Gastroesophageal sphincter (tissue), 4 donors: ENCODE data around the gene ADAM10. TPM values are rescaled to one million over a fixed set of nuclear protein-coding genes. Genes with fewer than 3 reads are reported as not detected.

Experiments used
- ATAC-seq: fragments of 150-250 bp; one replicate; pipeline ENCODE4 v1.9.1; 2016; ENCODE audit warnings: mild to moderate bottlenecking, moderate library complexity
- H3K27ac ChIP-seq, 4 donors: fragments of 200-600 bp; sonication (generic) in 3 of 4; 1 replicate in 3 of 4; 2 replicates in 1 of 4; pipeline ENCODE4 v1.5.1; 2016 to 2019
- H3K27me3 ChIP-seq: fragments of 200-600 bp; sonication (generic); one replicate; pipeline ENCODE4 v1.5.1; 2019
- H3K36me3 ChIP-seq, 2 donors: fragments of 200-600 bp; sonication (generic); one replicate each; pipeline ENCODE4 v1.5.1; 2019; ENCODE audit warnings: control low read depth in 1 of 2
- H3K4me1 ChIP-seq, 3 donors: fragments of 200-600 bp; sonication (generic); 1 replicate in 2 of 3; 2 replicates in 1 of 3; pipeline ENCODE4 v1.5.1; 2016 to 2019; ENCODE audit warnings: control low read depth in 2 of 3
- H3K4me3 ChIP-seq, 2 donors: fragments of 200-600 bp; sonication (generic); one replicate each; pipeline ENCODE4 v1.5.1; 2019; ENCODE audit warnings: mild to moderate bottlenecking in 1 of 2, moderate library complexity in 1 of 2
- H3K9me3 ChIP-seq, 3 donors: fragments of 200-600 bp; sonication (generic); one replicate each; pipeline ENCODE4 v1.5.1; 2017 to 2019; ENCODE audit warnings: control low read depth in 2 of 3
- CTCF ChIP-seq, 4 experiments: fragments of 200-600 bp in 2 of 4; fragments of 450-650 bp in 2 of 4; sonication (generic) in 1 of 4; IDR thresholded peaks; one replicate each; pipeline ENCODE4 v1.5.1; 2017 to 2019; ENCODE audit warnings: antibody characterized with exemption in 4 of 4, mild to moderate bottlenecking in 2 of 4, moderate library complexity in 2 of 4
- EP300 ChIP-seq: sonication (generic); formaldehyde crosslinking; IDR thresholded peaks from one replicate; pipeline ENCODE4 v1.6.1; 2017; ENCODE audit warnings: antibody characterized with exemption, mild to moderate bottlenecking
- POLR2A ChIP-seq, 2 donors: fragments of 450-650 bp; IDR thresholded peaks; one replicate each; pipeline ENCODE4 v1.6.1; 2017; ENCODE audit warnings: antibody characterized with exemption in 2 of 2, mild to moderate bottlenecking in 2 of 2, moderate library complexity in 1 of 2
- POLR2AphosphoS5 ChIP-seq: sonication (generic); formaldehyde crosslinking; IDR thresholded peaks from one replicate; pipeline ENCODE4 v1.6.1; 2017; ENCODE audit warnings: antibody characterized with exemption
- WGBS, 2 donors: methylation state at CpG; one replicate each; pipeline ENCODE4 v1.1.5; 2018; ENCODE audit warnings: low coverage in 1 of 2; 5-methylcytosine and 5-hydroxymethylcytosine counted together
- total RNA-seq, 4 donors: library from RNA; depleted of rRNA; stranded (reverse); fragments of >200 nt; gene quantifications; one replicate each; pipeline ENCODE4 v1.1.0, GENCODE V29; 2016

Gene ADAM10
- total RNA-seq, 4 donors from 2014 or later, result 59.5 to 69.1 (median 62.3) TPM

DNA sequence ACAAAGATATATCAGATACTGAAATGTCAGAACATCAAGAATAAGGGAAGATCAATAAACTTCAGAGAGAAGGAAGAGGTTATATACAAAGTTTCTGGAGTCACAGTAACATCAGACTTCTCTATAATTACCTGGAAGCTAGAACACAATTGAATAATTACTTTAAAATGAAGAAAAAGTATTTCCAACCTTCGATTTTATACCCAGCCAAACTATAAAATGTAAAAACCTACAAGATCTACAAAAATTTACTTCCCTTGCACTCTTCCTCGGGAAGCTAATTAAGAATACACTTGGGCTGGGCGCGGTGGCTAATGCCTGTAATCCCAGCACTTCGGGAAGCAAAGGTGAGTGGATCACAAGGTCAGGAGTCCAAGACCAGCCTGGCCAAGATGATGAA, 15.0 kb upstream of the ADAM10 start:
- H3K27ac ChIP-seq, result no peak overlapping the region
- H3K4me3 ChIP-seq, result no peak overlapping the region
- no peaks in the 10 kb centered on the region for H3K27me3 ChIP-seq
- no peaks in the 10 kb centered on the region for H3K36me3 ChIP-seq
- TF ChIP-seq EP300, result no peak
- TF ChIP-seq POLR2A (IDR thresholded peaks at IDR 0.05), result no peak
- no peak for TF ChIP-seq CTCF (IDR thresholded peaks at IDR 0.05)
- no peak for TF ChIP-seq POLR2AphosphoS5
- H3K4me1 ChIP-seq, result peaks cover 0 to under 1% (median 0%) of the 10 kb centered on the region in 3 donors
- peaks cover 0 to 7% (median 0%) of the 10 kb centered on the region in 3 donors for H3K9me3 ChIP-seq
- 92 to 100% methylated on average over 1 to 5 of the region's 5 CpGs for WGBS, 2 donors
- ATAC-seq, result no peak

DNA sequence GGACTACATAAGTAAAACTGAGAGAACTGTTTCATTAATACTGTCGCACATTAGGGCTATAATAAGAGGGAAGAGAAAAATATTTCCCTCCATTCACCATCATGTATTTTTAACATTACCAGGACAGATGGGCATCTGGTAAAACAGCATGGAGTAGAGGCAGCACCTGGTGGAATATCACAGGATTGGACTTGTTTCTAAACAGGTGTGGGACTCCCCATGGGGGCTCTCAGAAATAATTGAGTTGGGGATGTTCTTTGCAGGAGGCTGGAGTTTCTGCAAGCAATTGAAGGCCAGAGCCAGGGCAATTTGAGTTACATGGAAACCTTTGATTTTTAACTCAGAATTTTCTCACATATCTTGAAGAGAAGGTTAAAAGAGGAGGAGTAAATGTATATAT, 13.2 kb upstream of the ADAM10 start:
- ATAC-seq, result no peak
- WGBS, 2 donors, result 100% methylated on average over 1 of the region's 1 CpG
- Histone ChIP-seq H3K4me1 (no peaks in the 10 kb centered on the region), H3K4me3 (no peak overlapping the region), H3K27ac (no peak overlapping the region), H3K36me3 (no peaks in the 10 kb centered on the region), H3K9me3 (peaks cover 0 to 7% (median 0%) of the 10 kb centered on the region in 3 donors), H3K27me3 (no peaks in the 10 kb centered on the region)
- TF ChIP-seq POLR2AphosphoS5 (no peak), CTCF (IDR thresholded peaks at IDR 0.05) (no peak), POLR2A (IDR thresholded peaks at IDR 0.05) (no peak), EP300 (no peak)

DNA sequence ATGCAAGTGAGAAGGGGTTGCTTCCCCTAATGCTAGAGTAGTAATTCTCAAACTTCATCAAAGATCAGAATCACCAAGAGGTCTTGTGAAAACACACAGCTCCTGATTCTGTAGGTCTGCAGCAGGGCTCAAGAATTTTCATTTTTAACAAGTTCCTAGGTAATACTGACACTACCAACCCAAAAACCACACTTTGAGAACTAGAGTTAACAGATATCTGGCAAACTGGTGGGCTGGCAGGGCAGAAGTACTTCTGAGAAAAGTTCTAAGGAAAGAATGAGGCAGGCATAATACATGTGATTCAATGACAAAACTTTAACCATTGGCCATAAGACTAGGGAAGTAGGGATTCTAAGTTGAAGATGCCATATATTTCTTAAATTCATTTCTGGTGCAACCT, 12.8 kb upstream of the ADAM10 start:
- Histone ChIP-seq H3K4me1 (no peaks in the 10 kb centered on the region), H3K4me3 (no peak overlapping the region), H3K9me3 (peaks cover 0 to 7% (median 0%) of the 10 kb centered on the region in 3 donors), H3K36me3 (no peaks in the 10 kb centered on the region), H3K27ac (no peak overlapping the region), H3K27me3 (no peaks in the 10 kb centered on the region)
- ATAC-seq, result no peak
- TF ChIP-seq POLR2A (IDR thresholded peaks at IDR 0.05), result no peak
- TF ChIP-seq CTCF (IDR thresholded peaks at IDR 0.05), result no peak
- TF ChIP-seq EP300, result no peak
- no peak for TF ChIP-seq POLR2AphosphoS5

GRCh38 chr15:58761010-58761388, 11.5 kb upstream of the ADAM10 start:
- H3K4me3 ChIP-seq, result no peak overlapping the region
- WGBS, 2 donors, result 88% methylated on average over 1 of the region's 1 CpG; no CpG with 5 or more reads in 1 of the 2 donors
- H3K27ac ChIP-seq, result no peak overlapping the region
- ATAC-seq, result no peak
- no peaks in the 10 kb centered on the region for H3K27me3 ChIP-seq
- TF ChIP-seq POLR2A (IDR thresholded peaks at IDR 0.05) (no peak), EP300 (no peak), POLR2AphosphoS5 (no peak), CTCF (IDR thresholded peaks at IDR 0.05) (no peak)
- H3K36me3 ChIP-seq, result no peaks in the 10 kb centered on the region
- H3K9me3 ChIP-seq, result peaks cover 0 to 7% (median 0%) of the 10 kb centered on the region in 3 donors
- H3K4me1 ChIP-seq, result no peaks in the 10 kb centered on the region

DNA sequence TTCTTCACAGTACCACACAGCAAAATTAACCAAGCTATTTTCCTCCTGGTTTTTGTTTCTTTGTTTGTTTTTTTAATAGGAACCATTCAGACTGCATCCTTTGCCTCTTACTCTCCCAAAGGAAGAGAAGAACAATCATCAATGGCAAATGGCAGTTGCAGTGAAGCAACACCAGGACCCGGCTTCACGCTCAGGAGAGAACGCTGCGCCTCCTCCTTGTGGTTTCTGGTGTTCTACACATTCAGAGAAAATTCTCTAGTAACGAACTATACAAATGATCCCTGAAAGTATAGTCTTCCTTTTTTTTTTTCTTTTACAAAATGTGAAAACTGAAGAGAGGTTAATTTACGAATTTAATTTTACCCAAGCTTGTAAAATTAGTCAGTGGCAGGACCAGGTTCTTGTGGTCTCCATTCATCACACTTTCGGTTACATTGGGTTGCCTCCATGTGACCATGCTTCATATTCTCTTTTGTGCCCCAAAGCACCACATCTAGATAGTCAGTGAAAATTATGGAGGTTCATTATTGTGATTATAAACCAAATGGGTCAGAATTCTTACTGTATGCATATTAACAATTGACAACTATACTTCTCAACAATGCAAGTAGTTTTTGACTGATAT, 11.0 kb upstream of the ADAM10 start:
- H3K9me3 ChIP-seq, result peaks cover 0 to 7% (median 0%) of the 10 kb centered on the region in 3 donors
- WGBS, 2 donors, result 85% methylated on average over 7 of the region's 7 CpGs
- no peak for ATAC-seq
- no peaks in the 10 kb centered on the region for H3K4me1 ChIP-seq
- H3K36me3 ChIP-seq, result no peaks in the 10 kb centered on the region
- H3K4me3 ChIP-seq, result no peak overlapping the region
- no peaks in the 10 kb centered on the region for H3K27me3 ChIP-seq
- no peak overlapping the region for H3K27ac ChIP-seq
- TF ChIP-seq EP300, result no peak
- no peak for TF ChIP-seq POLR2AphosphoS5
- no peak for TF ChIP-seq POLR2A (IDR thresholded peaks at IDR 0.05)
- no peak for TF ChIP-seq CTCF (IDR thresholded peaks at IDR 0.05)
